ENCODE data around the gene GNRHR. TPM values are rescaled to one million over a fixed set of nuclear protein-coding genes. Genes with fewer than 3 reads are reported as not detected.

Gene GNRHR, protein sequence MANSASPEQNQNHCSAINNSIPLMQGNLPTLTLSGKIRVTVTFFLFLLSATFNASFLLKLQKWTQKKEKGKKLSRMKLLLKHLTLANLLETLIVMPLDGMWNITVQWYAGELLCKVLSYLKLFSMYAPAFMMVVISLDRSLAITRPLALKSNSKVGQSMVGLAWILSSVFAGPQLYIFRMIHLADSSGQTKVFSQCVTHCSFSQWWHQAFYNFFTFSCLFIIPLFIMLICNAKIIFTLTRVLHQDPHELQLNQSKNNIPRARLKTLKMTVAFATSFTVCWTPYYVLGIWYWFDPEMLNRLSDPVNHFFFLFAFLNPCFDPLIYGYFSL
- not detected in 2 replicates for total RNA-seq

GRCh38 chr4:67754288-67754687, at the start of gene GNRHR:
GNRHR (minus strand) TSS chr4:67754388; CDS start chr4:67754335, 53 bp downstream.

GRCh38 chr4:67700738-67701516, 53.3 kb downstream of the GNRHR start, which contains the start of gene UBA6:
UBA6 (minus strand) TSS chr4:67701155; CDS start chr4:67701119, 36 bp downstream.

Other genes with a start within 250 kb of the GNRHR start
- gene CENPC, start 208.9 kb downstream of the GNRHR start, total RNA-seq = 14.4 and 18.9 TPM in 2 replicates
- not detected in 2 replicates for gene STAP1, start 195.7 kb downstream of the GNRHR start, total RNA-seq
- 85.9 and 89.7 TPM in 2 replicates for gene UBA6, start 53.2 kb downstream of the GNRHR start, total RNA-seq
- gene TMPRSS11D, start 129.6 kb upstream of the GNRHR start, total RNA-seq = not detected in 2 replicates
- gene TMPRSS11A, start 209.1 kb upstream of the GNRHR start, total RNA-seq = not detected in 2 replicates

All from aortic smooth muscle cell (primary cell).